Measurements from ENCODE around the gene STAT4. TPM values are rescaled to one million over a fixed set of nuclear protein-coding genes. Genes with fewer than 3 reads are reported as not detected.

The STAT4 gene
- total RNA-seq, 1 donor = 163 TPM

- Histone ChIP-seq H3K9me3 (ENCODE audit: low read depth, low read length) (no peaks in the 10 kb centered on the region), H3K4me3 (ENCODE audit: low read length) (no peak overlapping the region), H3K4me1 (ENCODE audit: insufficient read depth, low read length) (peaks cover 44% of the 10 kb centered on the region), H3K27me3 (ENCODE audit: insufficient read depth, low read length) (no peaks in the 10 kb centered on the region)
Measured at GRCh38 chr2:191018048-191018447, 132.7 kb downstream of the STAT4 start.

- H3K4me1 ChIP-seq (ENCODE audit: insufficient read depth, low read length) = peaks cover 44% of the 10 kb centered on the region
- H3K4me3 ChIP-seq (ENCODE audit: low read length) = no peak overlapping the region
- H3K27me3 ChIP-seq (ENCODE audit: insufficient read depth, low read length) = no peaks in the 10 kb centered on the region
- H3K9me3 ChIP-seq (ENCODE audit: low read depth, low read length) = no peaks in the 10 kb centered on the region
Measured at GRCh38 chr2:191015831-191016230, 135.0 kb downstream of the STAT4 start.

- Histone ChIP-seq H3K9me3 (ENCODE audit: low read depth, low read length) (no peaks in the 10 kb centered on the region), H3K4me3 (ENCODE audit: low read length) (no peak overlapping the region), H3K4me1 (ENCODE audit: insufficient read depth, low read length) (peaks cover 45% of the 10 kb centered on the region)
Measured at GRCh38 chr2:191015239-191015638, 135.6 kb downstream of the STAT4 start.

GRCh38 chr2:191014653-191015020 is 136.2 kb downstream of the STAT4 start:
- Histone ChIP-seq H3K27me3 (ENCODE audit: insufficient read depth, low read length) (no peaks in the 10 kb centered on the region), H3K9me3 (ENCODE audit: low read depth, low read length) (no peaks in the 10 kb centered on the region), H3K4me3 (ENCODE audit: low read length) (peak overlapping the region; percentile 98), H3K4me1 (ENCODE audit: insufficient read depth, low read length) (peaks cover 48% of the 10 kb centered on the region)

More at GRCh38 chr2:191015239-191015638, 135.6 kb downstream of the STAT4 start:
- H3K27me3 ChIP-seq (ENCODE audit: insufficient read depth, low read length) = no peaks in the 10 kb centered on the region

DNA sequence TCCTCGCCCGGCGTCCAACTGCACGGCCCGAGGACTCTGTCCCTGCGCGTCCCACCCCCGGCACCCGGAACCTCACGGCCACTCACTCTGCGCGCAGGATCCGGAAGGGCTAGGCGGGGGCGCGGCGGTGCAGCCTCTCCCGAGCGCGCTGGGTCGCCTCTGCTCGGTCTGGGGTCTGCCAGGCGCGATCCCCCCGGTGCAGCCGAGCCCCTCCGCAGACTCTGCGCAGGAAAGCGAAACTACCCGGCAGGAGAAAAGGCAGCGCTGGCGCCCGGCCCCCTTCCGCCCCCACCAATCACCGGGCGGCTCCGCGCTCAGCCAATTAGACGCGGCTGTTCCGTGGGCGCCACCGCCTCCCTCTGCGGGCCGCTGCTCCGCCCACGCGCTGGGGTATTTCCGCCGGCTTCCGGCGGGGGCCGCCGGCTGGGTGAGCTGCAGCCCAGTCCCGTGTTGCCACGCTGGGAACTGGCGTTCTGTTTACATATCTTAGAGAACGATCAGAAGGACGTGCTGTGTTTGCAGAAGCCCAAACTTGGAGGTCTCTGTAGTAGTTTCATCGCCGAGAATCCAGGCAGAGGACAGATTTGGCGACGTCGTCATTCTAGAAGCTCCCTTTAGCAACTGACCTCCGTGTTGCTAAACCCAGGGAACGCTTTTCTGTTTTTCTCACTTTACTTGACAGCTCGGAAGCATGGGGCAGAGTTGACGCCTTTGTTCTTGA is 136.7 kb downstream of the STAT4 start, which contains the start of gene STAT1:
Gene STAT1 (minus strand): TSS at position 240 of the 721 bp plus-strand sequence. CDS start 4,168 bp downstream, outside the sequence.
- Histone ChIP-seq H3K9me3 (ENCODE audit: low read depth, low read length) (no peaks in the 10 kb centered on the region), H3K27me3 (ENCODE audit: insufficient read depth, low read length) (no peaks in the 10 kb centered on the region), H3K4me3 (ENCODE audit: low read length) (peak within 1 kb of the TSS; percentile 98), H3K4me1 (ENCODE audit: insufficient read depth, low read length) (peaks cover 48% of the 10 kb centered on the region)

GRCh38 chr2:191013682-191013931 is 137.2 kb downstream of the STAT4 start:
- Histone ChIP-seq H3K4me3 (ENCODE audit: low read length) (peak overlapping the region; percentile 98), H3K27me3 (ENCODE audit: insufficient read depth, low read length) (no peaks in the 10 kb centered on the region), H3K9me3 (ENCODE audit: low read depth, low read length) (no peaks in the 10 kb centered on the region), H3K4me1 (ENCODE audit: insufficient read depth, low read length) (peaks cover 46% of the 10 kb centered on the region)

- Histone ChIP-seq H3K27me3 (ENCODE audit: insufficient read depth, low read length) (no peaks in the 10 kb centered on the region), H3K4me3 (ENCODE audit: low read length) (peak overlapping the region; percentile 98), H3K4me1 (ENCODE audit: insufficient read depth, low read length) (peaks cover 47% of the 10 kb centered on the region), H3K9me3 (ENCODE audit: low read depth, low read length) (no peaks in the 10 kb centered on the region)
Measured at GRCh38 chr2:191012845-191013681, 137.7 kb downstream of the STAT4 start.

GRCh38 chr2:191012346-191012745 is 138.4 kb downstream of the STAT4 start:
- no peaks in the 10 kb centered on the region for H3K27me3 ChIP-seq (ENCODE audit: insufficient read depth, low read length)
- H3K9me3 ChIP-seq (ENCODE audit: low read depth, low read length) = no peaks in the 10 kb centered on the region
- H3K4me1 ChIP-seq (ENCODE audit: insufficient read depth, low read length) = peaks cover 47% of the 10 kb centered on the region
- peak overlapping the region; percentile 98 for H3K4me3 ChIP-seq (ENCODE audit: low read length)

DNA sequence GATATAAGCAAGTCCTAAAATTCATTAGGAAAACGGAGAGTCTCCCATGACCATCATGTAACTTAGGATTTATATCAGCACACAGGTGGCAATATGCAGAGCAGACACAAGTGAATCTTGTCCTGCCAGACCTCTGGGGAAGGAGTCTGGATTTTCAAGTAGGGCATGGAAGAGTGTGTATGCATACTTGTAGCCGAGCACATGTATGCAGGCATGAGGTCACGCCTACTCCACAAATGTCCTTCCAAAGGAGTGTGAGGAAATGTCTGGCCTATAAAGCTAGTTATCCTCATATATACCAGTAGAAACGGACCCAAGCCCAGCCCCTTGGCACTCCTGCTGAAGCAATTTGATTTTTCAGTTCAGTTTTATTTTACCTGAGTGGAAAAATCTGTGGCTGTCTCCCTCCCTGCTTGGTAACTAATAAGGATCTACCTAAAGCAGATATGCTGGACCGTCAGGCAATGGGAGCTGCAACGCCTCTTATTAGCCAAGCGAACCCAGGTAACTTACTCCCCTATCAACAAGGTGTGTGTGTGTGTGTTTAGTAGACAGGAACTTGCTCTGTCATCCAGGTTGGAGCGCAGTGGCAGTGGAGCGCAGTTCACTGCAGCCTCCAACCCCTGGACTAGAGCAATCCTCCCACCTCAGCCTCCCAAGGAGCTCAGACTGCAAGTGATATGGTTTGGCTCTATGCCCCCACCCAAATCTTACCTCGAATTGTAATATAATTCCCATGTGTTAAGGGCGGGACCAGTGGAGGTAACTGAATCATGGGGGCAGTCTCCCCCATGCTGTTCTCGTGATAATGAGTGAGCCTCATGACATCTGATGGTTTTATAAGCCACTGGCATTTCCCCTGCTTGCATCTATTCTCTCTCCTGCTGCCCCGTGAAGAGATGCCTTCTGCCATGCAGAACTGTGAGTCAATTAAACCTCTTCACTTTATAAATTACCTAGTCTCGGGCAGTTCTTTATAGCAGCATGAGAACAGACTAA is 139.6 kb downstream of the STAT4 start:
- H3K4me1 ChIP-seq (ENCODE audit: insufficient read depth, low read length) = peaks cover 55% of the 10 kb centered on the region
- H3K9me3 ChIP-seq (ENCODE audit: low read depth, low read length) = no peaks in the 10 kb centered on the region
- no peaks in the 10 kb centered on the region for H3K27me3 ChIP-seq (ENCODE audit: insufficient read depth, low read length)
- H3K4me3 ChIP-seq (ENCODE audit: low read length) = peak overlapping the region; percentile 98

DNA sequence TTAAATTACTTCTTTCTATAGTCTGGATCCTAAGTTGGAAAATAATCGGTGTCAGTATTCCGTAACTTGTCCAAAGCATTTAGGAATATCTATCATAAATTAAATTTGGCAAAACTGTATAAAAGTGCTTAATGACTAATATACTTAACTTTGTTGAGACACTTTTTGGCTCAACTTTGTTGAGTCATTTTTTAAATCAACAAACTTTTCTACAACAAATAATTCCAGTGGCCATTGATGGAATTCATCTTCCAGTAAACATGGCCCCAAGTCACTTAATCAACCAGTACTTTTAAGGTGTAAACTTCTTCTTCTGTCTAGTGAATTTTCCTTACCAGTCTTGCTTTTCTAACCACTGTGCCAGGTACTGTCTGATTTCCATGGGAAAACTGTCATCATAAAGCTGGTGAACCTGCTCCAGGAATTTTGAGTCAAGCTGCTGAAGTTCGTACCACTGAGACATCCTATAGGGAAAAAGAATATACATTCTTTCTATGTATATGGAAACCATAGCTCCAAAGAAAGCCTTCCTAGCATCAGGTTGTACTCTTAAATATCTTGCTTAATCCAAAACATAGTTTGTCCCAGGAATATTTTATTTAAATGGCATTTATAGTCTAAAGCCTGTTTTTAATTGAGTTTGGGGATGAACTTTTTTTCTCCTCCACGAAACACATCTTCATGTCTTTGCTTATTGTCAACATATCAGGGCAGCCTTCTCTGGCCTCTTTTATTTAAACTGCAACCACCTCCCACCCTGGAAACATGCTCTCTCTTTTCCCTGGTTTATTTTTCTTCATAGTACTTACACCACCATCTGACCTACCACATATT is 141.0 kb downstream of the STAT4 start:
- H3K4me3 ChIP-seq (ENCODE audit: low read length) = no peak overlapping the region
- H3K4me1 ChIP-seq (ENCODE audit: insufficient read depth, low read length) = peaks cover 50% of the 10 kb centered on the region
- H3K27me3 ChIP-seq (ENCODE audit: insufficient read depth, low read length) = no peaks in the 10 kb centered on the region
- no peaks in the 10 kb centered on the region for H3K9me3 ChIP-seq (ENCODE audit: low read depth, low read length)

DNA sequence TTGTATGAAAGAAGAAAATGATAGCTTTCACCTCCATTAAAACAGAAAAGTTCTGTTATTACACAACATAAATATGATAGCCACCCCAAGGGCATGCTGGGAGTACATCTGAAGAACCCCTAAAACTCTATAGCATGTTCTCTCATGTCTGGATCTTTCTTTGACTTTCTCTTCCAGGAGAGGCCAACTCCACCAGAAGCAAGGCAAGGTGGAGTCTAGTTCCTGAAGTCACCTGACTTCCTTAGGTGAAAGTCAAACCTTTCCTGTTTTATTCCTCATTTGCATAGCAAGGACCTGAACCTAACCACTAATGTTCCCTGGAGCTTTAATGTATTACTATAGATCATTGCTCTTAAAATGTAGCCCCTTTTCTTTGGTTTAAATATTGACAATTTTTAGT is 142.5 kb downstream of the STAT4 start:
- Histone ChIP-seq H3K4me1 (ENCODE audit: insufficient read depth, low read length) (peaks cover 45% of the 10 kb centered on the region), H3K9me3 (ENCODE audit: low read depth, low read length) (no peaks in the 10 kb centered on the region), H3K4me3 (ENCODE audit: low read length) (no peak overlapping the region), H3K27me3 (ENCODE audit: insufficient read depth, low read length) (no peaks in the 10 kb centered on the region)

DNA sequence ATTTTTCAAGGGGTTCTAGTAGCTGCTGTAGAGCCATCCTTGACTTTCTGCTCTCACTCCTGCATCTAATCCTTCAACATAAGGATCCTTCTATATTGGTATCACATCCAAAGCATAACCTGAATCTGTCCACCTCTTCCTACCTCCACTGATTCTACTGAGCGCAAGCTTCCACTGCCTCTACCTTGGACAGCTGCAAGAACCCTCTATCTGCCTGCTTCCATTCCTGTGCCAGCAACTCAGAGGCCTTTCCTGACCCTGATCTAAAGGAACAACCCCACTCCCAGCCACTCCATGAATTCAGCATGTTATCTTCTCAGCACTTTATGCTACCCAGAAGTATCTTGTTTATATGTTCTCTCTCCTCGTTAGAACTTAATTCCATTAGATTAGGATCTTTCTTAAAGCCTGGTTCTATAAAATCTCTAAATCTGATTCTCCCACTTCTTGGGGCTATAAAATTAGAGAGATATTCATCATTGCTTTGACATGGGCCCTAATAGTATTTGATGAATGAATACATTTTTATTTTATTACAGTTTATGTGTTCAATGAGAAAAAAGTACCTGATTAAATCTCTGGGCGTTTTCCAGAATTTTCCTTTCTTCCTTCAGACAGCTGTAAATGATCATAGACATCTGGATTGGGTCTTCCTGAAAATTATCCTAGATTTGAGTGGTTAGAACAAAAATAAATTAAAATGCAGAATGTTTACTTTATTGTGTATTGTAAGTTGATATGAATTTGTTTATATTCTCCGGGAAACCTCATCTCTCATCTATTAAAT is 143.6 kb downstream of the STAT4 start:
- Histone ChIP-seq H3K9me3 (ENCODE audit: low read depth, low read length) (no peaks in the 10 kb centered on the region), H3K4me1 (ENCODE audit: insufficient read depth, low read length) (peaks cover 36% of the 10 kb centered on the region), H3K4me3 (ENCODE audit: low read length) (no peak overlapping the region), H3K27me3 (ENCODE audit: insufficient read depth, low read length) (no peaks in the 10 kb centered on the region)

- H3K9me3 ChIP-seq (ENCODE audit: low read depth, low read length) = no peaks in the 10 kb centered on the region
- peaks cover 27% of the 10 kb centered on the region for H3K4me1 ChIP-seq (ENCODE audit: insufficient read depth, low read length)
Measured at GRCh38 chr2:191006297-191006696, 144.5 kb downstream of the STAT4 start.

More at GRCh38 chr2:191006297-191006696, 144.5 kb downstream of the STAT4 start:
- H3K4me3 ChIP-seq (ENCODE audit: low read length) = no peak overlapping the region
- H3K27me3 ChIP-seq (ENCODE audit: insufficient read depth, low read length) = no peaks in the 10 kb centered on the region

All from mononuclear cell (primary cell).